ENCODE measurements around the gene CTDP1. TPM values are rescaled to one million over a fixed set of nuclear protein-coding genes. Genes with fewer than 3 reads are reported as not detected.

CTDP1 gene
- total and polyA plus RNA-seq, 2 donors: 10.1 to 16.0 TPM

GRCh38 chr18:79760881-79761280 is 81.3 kb downstream of the CTDP1 start:
- 83% methylated on average over 1 of the region's 1 CpG for WGBS
- no peak for DNase-seq (ENCODE audit: extremely low spot score)
- no peak overlapping the region for H3K4me3 ChIP-seq (ENCODE audit: low read depth, low read length)
- H3K4me1 ChIP-seq (ENCODE audit: insufficient read depth): no peaks in the 10 kb centered on the region
- H3K36me3 ChIP-seq (ENCODE audit: insufficient read depth): peaks cover 1% of the 10 kb centered on the region
- H3K27ac ChIP-seq (ENCODE audit: low read depth): no peak overlapping the region

DNA sequence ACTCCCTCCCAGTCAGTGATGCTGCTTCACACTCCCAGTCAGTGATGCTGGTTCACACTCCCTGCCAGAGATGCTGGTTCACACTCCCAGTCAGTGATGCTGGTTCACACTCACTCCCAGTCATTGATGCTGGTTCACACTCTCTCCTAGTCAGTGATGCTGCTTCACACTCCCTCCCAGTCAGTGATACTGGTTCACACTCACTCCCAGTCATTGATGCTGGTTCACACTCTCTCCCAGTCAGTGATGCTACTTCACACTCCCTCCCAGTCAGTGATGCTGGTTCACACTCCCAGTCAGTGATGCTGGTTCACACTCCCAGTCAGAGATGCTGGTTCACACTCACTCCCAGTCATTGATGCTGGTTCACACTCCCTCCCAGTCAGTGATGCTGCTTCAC is 83.8 kb downstream of the CTDP1 start:
- no peaks in the 10 kb centered on the region for H3K4me1 ChIP-seq (ENCODE audit: insufficient read depth)
- no peak for DNase-seq (ENCODE audit: extremely low spot score)
- no peaks in the 10 kb centered on the region for H3K36me3 ChIP-seq (ENCODE audit: insufficient read depth)
- H3K4me3 ChIP-seq (ENCODE audit: low read depth, low read length): no peak overlapping the region
- no peak overlapping the region for H3K27ac ChIP-seq (ENCODE audit: low read depth)

DNA sequence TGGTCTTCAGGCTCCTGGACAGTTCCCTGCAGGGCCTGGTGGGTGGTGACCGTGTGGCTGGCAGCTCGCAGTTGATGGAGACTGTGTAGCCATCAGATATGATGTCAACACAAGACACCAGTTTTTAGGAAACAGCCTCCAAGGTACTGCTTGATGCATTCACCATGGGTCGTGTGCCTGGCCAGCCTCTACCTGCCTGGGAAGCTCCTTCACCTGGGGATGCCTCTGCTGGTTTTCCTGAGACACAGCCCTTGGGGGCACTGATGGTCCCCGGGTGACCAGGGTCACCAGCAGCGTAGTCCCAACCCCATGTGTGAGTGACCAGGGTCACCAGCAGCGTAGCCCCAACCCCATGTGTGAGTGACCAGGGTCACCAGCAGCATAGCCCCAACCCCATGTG is 84.5 kb downstream of the CTDP1 start:
- Histone ChIP-seq H3K36me3 (ENCODE audit: insufficient read depth) (no peaks in the 10 kb centered on the region), H3K4me3 (ENCODE audit: low read depth, low read length) (no peak overlapping the region), H3K27ac (ENCODE audit: low read depth) (no peak overlapping the region), H3K4me1 (ENCODE audit: insufficient read depth) (no peaks in the 10 kb centered on the region)
- no peak for DNase-seq (ENCODE audit: extremely low spot score)
- 84% methylated on average over 6 of the region's 6 CpGs for WGBS

DNA sequence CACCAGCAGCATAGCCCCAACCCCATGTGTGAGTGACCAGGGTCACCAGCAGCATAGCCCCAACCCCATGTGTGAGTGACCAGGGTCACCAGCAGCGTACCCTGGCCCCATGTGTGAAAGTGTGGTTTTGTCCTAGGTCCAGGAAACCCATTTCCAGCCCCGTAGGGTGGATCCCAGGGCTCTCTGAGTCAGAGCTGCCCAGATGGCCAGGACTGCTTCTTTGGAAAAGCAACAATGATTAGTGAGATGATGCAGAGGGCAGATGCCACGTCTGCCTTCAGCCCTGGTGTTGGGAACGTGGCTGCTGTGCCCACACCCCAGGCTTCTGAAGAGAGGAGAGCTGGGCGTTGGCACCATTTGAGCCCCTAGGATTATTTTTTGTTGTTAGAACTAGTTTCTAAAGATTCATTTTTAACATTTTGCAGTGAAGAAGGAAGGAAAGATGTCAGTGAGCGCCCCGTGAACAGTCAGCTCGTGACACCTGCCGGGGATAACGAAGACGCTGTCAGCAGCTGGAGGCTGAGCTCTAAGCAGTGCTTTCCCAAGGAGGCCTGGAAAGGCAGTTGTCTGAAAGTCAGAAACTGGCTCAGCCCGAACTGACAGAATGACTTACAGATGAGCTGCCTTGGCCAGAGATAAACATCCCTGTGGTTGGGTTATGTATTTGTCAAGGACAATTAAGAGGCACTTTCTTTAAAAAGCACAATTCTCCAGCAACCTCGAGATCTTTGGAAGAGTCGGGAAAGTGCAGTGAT is 86.1 kb downstream of the CTDP1 start:
- 65% methylated on average over 14 of the region's 14 CpGs for WGBS
- no peaks in the 10 kb centered on the region for H3K4me1 ChIP-seq (ENCODE audit: insufficient read depth)
- H3K36me3 ChIP-seq (ENCODE audit: insufficient read depth): no peaks in the 10 kb centered on the region
- H3K27ac ChIP-seq (ENCODE audit: low read depth): no peak overlapping the region
- no peak overlapping the region for H3K4me3 ChIP-seq (ENCODE audit: low read depth, low read length)
- DNase-seq (ENCODE audit: extremely low spot score): no peak

- no peaks in the 10 kb centered on the region for H3K4me1 ChIP-seq (ENCODE audit: insufficient read depth)
- no peak for DNase-seq (ENCODE audit: extremely low spot score)
- H3K36me3 ChIP-seq (ENCODE audit: insufficient read depth): no peaks in the 10 kb centered on the region
- no peak overlapping the region for H3K4me3 ChIP-seq (ENCODE audit: low read depth, low read length)
- WGBS: 68% methylated on average over 16 of the region's 16 CpGs
- no peak overlapping the region for H3K27ac ChIP-seq (ENCODE audit: low read depth)
These were observed 86.7 kb downstream of the CTDP1 start for GRCh38 chr18:79766308-79766707.

- 46% methylated on average over 3 of the region's 3 CpGs for WGBS
- no peak for DNase-seq (ENCODE audit: extremely low spot score)
These were observed 89.1 kb downstream of the CTDP1 start for GRCh38 chr18:79768745-79769144.

GRCh38 chr18:79769698-79770500 is 90.3 kb downstream of the CTDP1 start:
- no peaks in the 10 kb centered on the region for H3K4me1 ChIP-seq (ENCODE audit: insufficient read depth)
- DNase-seq (ENCODE audit: extremely low spot score): no peak

More at GRCh38 chr18:79768745-79769144, 89.1 kb downstream of the CTDP1 start:
- Histone ChIP-seq H3K4me3 (ENCODE audit: low read depth, low read length) (no peak overlapping the region), H3K4me1 (ENCODE audit: insufficient read depth) (no peaks in the 10 kb centered on the region), H3K27ac (ENCODE audit: low read depth) (no peak overlapping the region), H3K36me3 (ENCODE audit: insufficient read depth) (no peaks in the 10 kb centered on the region)

DNA sequence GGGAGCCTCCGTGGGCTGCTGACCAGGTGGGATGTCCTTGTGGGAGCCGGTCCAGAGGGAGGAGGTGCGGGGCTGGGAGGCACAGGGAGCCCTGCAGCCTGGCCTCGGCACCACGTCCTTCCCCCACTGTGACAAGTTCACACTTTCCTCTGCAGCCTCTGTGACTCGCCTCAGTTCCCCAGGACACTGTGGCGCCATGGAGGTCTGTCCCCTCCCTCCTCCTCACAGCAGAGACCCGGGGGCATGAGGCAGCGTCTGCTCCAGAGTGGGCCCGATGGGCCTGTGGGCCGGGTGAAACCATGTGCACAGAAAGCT is 90.9 kb downstream of the CTDP1 start:
- Histone ChIP-seq H3K27ac (ENCODE audit: low read depth) (no peak overlapping the region), H3K36me3 (ENCODE audit: insufficient read depth) (no peaks in the 10 kb centered on the region), H3K4me3 (ENCODE audit: low read depth, low read length) (no peak overlapping the region), H3K4me1 (ENCODE audit: insufficient read depth) (no peaks in the 10 kb centered on the region)
- WGBS: 74% methylated on average over 11 of the region's 11 CpGs
- no peak for DNase-seq (ENCODE audit: extremely low spot score)

More at GRCh38 chr18:79769698-79770500, 90.3 kb downstream of the CTDP1 start:
- Histone ChIP-seq H3K27ac (ENCODE audit: low read depth) (no peak overlapping the region), H3K36me3 (ENCODE audit: insufficient read depth) (no peaks in the 10 kb centered on the region), H3K4me3 (ENCODE audit: low read depth, low read length) (no peak overlapping the region)
- 87% methylated on average over 31 of the region's 31 CpGs for WGBS

DNA sequence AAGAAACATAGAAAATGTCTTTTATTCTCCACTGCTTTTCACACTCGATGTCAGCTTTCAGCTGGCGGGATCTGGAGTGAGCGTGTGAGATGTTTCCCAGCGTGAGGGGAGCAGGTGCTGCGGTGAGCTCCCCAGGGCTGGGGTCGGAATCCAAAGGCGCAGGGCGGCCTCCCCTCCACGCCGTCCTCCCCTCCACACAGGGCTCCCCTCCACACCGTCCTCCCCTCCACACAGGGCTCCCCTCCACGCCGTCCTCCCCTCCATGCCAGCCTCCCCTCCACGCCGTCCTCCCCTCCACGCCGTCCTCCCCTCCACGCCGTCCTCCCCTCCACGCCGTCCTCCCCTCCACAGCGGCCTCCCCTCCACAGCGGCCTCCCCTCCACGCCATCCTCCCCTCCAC is 91.2 kb downstream of the CTDP1 start:
- 81% methylated on average over 18 of the region's 24 CpGs for WGBS
- H3K4me3 ChIP-seq (ENCODE audit: low read depth, low read length): no peak overlapping the region
- DNase-seq (ENCODE audit: extremely low spot score): no peak

GRCh38 chr18:79771446-79772107 is 92.0 kb downstream of the CTDP1 start:
- H3K4me3 ChIP-seq (ENCODE audit: low read depth, low read length): no peak overlapping the region
- WGBS: 67% methylated on average over 35 of the region's 35 CpGs

More for the DNA sequence above, 91.2 kb downstream of the CTDP1 start:
- no peaks in the 10 kb centered on the region for H3K36me3 ChIP-seq (ENCODE audit: insufficient read depth)
- no peaks in the 10 kb centered on the region for H3K4me1 ChIP-seq (ENCODE audit: insufficient read depth)
- H3K27ac ChIP-seq (ENCODE audit: low read depth): no peak overlapping the region

GRCh38 chr18:79772108-79772864 is 92.7 kb downstream of the CTDP1 start:
- 75% methylated on average over 38 of the region's 38 CpGs for WGBS
- H3K4me1 ChIP-seq (ENCODE audit: insufficient read depth): no peaks in the 10 kb centered on the region
- no peak for DNase-seq (ENCODE audit: extremely low spot score)
- no peaks in the 10 kb centered on the region for H3K36me3 ChIP-seq (ENCODE audit: insufficient read depth)
- H3K27ac ChIP-seq (ENCODE audit: low read depth): no peak overlapping the region
- no peak overlapping the region for H3K4me3 ChIP-seq (ENCODE audit: low read depth, low read length)

More at GRCh38 chr18:79771446-79772107, 92.0 kb downstream of the CTDP1 start:
- no peak overlapping the region for H3K27ac ChIP-seq (ENCODE audit: low read depth)
- DNase-seq (ENCODE audit: extremely low spot score): no peak
- no peaks in the 10 kb centered on the region for H3K4me1 ChIP-seq (ENCODE audit: insufficient read depth)
- no peaks in the 10 kb centered on the region for H3K36me3 ChIP-seq (ENCODE audit: insufficient read depth)

DNA sequence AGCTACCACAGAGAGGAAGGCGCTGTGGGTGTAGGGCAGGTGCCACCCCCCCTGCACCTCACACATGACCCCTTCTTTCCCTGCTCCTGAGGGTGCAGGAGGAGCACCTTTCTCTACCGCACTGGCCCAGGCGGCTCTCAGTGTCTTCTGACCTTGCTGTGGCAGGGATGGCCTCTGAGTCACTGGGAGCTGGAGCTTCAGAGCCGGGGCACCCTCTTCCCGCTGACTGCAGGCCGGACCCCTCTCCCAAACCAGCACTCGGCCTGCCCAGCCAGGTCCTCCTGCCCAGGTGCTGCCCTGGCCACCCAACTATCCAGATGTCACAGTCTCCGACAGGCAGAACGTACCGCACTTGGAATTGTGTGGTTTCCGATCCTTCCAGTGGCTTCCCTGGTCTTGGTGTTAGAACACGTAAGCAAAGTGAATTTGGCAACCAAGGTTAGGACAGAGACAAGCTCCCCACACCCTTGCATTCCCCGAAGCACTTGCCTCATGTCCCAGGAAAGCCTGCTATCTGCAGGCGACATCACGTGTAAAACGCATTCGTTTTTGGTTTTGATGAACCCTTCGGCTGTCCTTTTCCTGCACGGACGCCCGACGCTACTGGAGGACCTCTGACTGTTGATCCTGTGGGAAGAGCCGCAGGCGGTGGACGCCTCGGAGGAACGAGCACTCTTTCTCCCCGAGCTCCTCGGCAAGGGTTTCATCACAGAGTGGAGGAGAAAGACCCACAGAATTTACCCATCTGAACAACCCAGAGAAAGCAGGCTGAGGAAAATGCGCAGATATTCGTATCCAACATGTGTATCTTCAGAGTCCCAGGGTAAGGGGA is 93.5 kb downstream of the CTDP1 start:
- no peak for DNase-seq (ENCODE audit: extremely low spot score)
- 91% methylated on average over 31 of the region's 31 CpGs for WGBS
- H3K36me3 ChIP-seq (ENCODE audit: insufficient read depth): no peaks in the 10 kb centered on the region
- H3K4me1 ChIP-seq (ENCODE audit: insufficient read depth): no peaks in the 10 kb centered on the region
- no peak overlapping the region for H3K27ac ChIP-seq (ENCODE audit: low read depth)
- no peak overlapping the region for H3K4me3 ChIP-seq (ENCODE audit: low read depth, low read length)

DNA sequence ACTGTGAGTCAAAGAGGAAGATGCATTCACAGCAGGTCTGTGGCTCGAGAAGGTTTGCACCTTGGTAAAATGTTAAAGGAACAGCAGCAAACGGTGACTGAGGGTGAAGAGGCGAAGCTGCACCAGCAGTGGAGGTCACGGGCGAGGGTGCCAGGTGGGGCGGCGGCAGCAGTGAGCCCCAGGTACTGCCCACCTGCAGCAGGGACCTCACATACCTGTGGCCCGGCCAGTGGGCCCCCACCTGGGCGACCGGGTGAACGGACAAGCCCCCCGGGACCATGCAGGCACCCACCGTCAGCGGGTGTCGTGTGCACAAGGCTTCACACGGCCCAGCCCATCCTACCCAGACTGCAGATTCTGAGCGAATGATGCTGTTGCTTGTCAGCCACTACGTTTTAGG is 94.5 kb downstream of the CTDP1 start:
- no peak for DNase-seq (ENCODE audit: extremely low spot score)
- Histone ChIP-seq H3K27ac (ENCODE audit: low read depth) (no peak overlapping the region), H3K4me1 (ENCODE audit: insufficient read depth) (no peaks in the 10 kb centered on the region), H3K4me3 (ENCODE audit: low read depth, low read length) (no peak overlapping the region), H3K36me3 (ENCODE audit: insufficient read depth) (no peaks in the 10 kb centered on the region)
- 85% methylated on average over 18 of the region's 18 CpGs for WGBS
